Cardiac fibroblast (primary cell): Measurements from ENCODE around the gene SMTNL1.

Source experiments
- DNase-seq, 2 donors: peaks; one replicate each; pipeline versions ENCODE4 v3.0.0 to v3.0.0-alpha.2; 2010; ENCODE audit warnings: low read depth in 2 of 2
- H3K4me3 ChIP-seq, 2 donors: replicated peaks in 1 of 2; 1 replicate in 1 of 2; 2 replicates in 1 of 2; pipeline ENCODE4 v1.5.1; 2011; ENCODE audit warnings: low read depth in 2 of 2, low read length in 2 of 2, mild to moderate bottlenecking in 2 of 2, moderate library complexity in 1 of 2
- CTCF ChIP-seq: IDR thresholded peaks from one replicate; pipeline ENCODE4 v1.5.1; 2011; ENCODE audit warnings: low read depth, mild to moderate bottlenecking, low read length, inconsistent platforms

SMTNL1 gene

GRCh38 chr11:57555393-57555792, 18.0 kb downstream of the SMTNL1 start:
- no peak overlapping the region for H3K4me3 ChIP-seq
- TF ChIP-seq CTCF, result no peak
- DNase-seq, result no peak

- DNase-seq, result no peak
- no peak for TF ChIP-seq CTCF
- H3K4me3 ChIP-seq, result no peak overlapping the region
Observed at GRCh38 chr11:57556041-57556440, 18.6 kb downstream of the SMTNL1 start.

- no peak for DNase-seq
- H3K4me3 ChIP-seq, result no peak overlapping the region
- no peak for TF ChIP-seq CTCF
Observed at GRCh38 chr11:57560146-57560545, 22.8 kb downstream of the SMTNL1 start.

- no peak overlapping the region for H3K4me3 ChIP-seq
- no peak for TF ChIP-seq CTCF
- DNase-seq, result no peak
Observed at GRCh38 chr11:57562596-57562995, 25.2 kb downstream of the SMTNL1 start.

- DNase-seq, result peak; percentile 48 to 60
- TF ChIP-seq CTCF, result no peak
- H3K4me3 ChIP-seq, result peak overlapping the region; percentile 88 to 92
Observed at GRCh38 chr11:57566005-57566904, 28.9 kb downstream of the SMTNL1 start.

GRCh38 chr11:57566905-57567514, 29.6 kb downstream of the SMTNL1 start:
- DNase-seq, result peak; percentile 13 to 15
- TF ChIP-seq CTCF, result no peak

More at GRCh38 chr11:57566905-57567514, 29.6 kb downstream of the SMTNL1 start:
- H3K4me3 ChIP-seq, result peak overlapping the region; percentile 88 to 92
